Keratinocyte (primary cell): ENCODE measurements around the gene NCR1. TPM values are rescaled to one million over a fixed set of nuclear protein-coding genes. Genes with fewer than 3 reads are reported as not detected.
"Not testable (repeated sequence)": the region's sequence is repeated elsewhere in the genome, so short reads cannot be mapped to it uniquely, and the experiment has no call there.

Source experiments
- DNase-seq: peaks from one replicate; pipeline ENCODE4 v3.0.0-alpha.2; 2011; ENCODE audit warnings: low read depth, missing footprints, low spot score
- FAIRE-seq: peaks from 2 replicates; lab custom pipeline; 2011; peaks lifted over from hg19 to GRCh38; lab: Jason Lieb, UNC
- H2AFZ ChIP-seq: 2 replicates; pipeline ENCODE4 v1.6.0; 2012; ENCODE audit warnings: low read length, control low read depth, inconsistent platforms; ENCODE audit not compliant: control insufficient read depth
- H3K27ac ChIP-seq: 2 replicates; pipeline ENCODE4 v1.5.1; 2011; ENCODE audit warnings: low read length; ENCODE audit not compliant: control insufficient read depth, insufficient read depth
- H3K27me3 ChIP-seq: 3 replicates; pipeline ENCODE4 v1.6.0; 2011; ENCODE audit warnings: low read length; ENCODE audit not compliant: control insufficient read depth, insufficient read depth; ENCODE audit errors: extremely low read depth
- H3K36me3 ChIP-seq, 2 experiments: 2 replicates in 1 of 2; 3 replicates in 1 of 2; pipeline ENCODE4 v1.5.1; 2011; ENCODE audit warnings: low read length in 2 of 2, mild to moderate bottlenecking in 1 of 2; ENCODE audit not compliant: control insufficient read depth in 2 of 2, insufficient read depth in 2 of 2; ENCODE audit errors: extremely low read depth in 1 of 2
- H3K4me1 ChIP-seq: 3 replicates; pipeline ENCODE4 v1.5.1; 2011; ENCODE audit warnings: low read length; ENCODE audit not compliant: control insufficient read depth, insufficient read depth; ENCODE audit errors: extremely low read depth
- H3K4me2 ChIP-seq: 3 replicates; pipeline ENCODE4 v1.6.0; 2011; ENCODE audit warnings: low read depth, low read length; ENCODE audit not compliant: control insufficient read depth, insufficient read depth; ENCODE audit errors: extremely low read depth
- H3K4me3 ChIP-seq, 3 experiments: fragments of 200-600 bp in 1 of 3; sonication (generic) in 1 of 3; 2 replicates in 2 of 3; 3 replicates in 1 of 3; pipeline ENCODE4 v1.5.1; 2011 to 2016; ENCODE audit warnings: low read length in 3 of 3, mild to moderate bottlenecking in 3 of 3, control low read depth in 2 of 3, inconsistent platforms in 1 of 3, low read depth in 1 of 3, mixed read lengths in 1 of 3, mixed run types in 1 of 3, moderate library complexity in 1 of 3; ENCODE audit not compliant: control insufficient read depth in 2 of 3, insufficient read depth in 2 of 3; ENCODE audit errors: extremely low read depth in 1 of 3
- H3K79me2 ChIP-seq: 2 replicates; pipeline ENCODE4 v1.6.0; 2012; ENCODE audit warnings: low read length; ENCODE audit not compliant: control insufficient read depth, insufficient read depth
- H3K9ac ChIP-seq: 3 replicates; pipeline ENCODE4 v1.6.0; 2011; ENCODE audit warnings: low read length; ENCODE audit not compliant: control insufficient read depth, insufficient read depth; ENCODE audit errors: extremely low read depth
- H3K9me1 ChIP-seq: 3 replicates; pipeline ENCODE4 v1.6.0; 2011; ENCODE audit warnings: low read length; ENCODE audit not compliant: control insufficient read depth, insufficient read depth; ENCODE audit errors: extremely low read depth
- H3K9me3 ChIP-seq: 2 replicates; pipeline ENCODE4 v1.5.1; 2012; ENCODE audit warnings: low read depth, low read length; ENCODE audit not compliant: control insufficient read depth
- H4K20me1 ChIP-seq: 3 replicates; pipeline ENCODE4 v1.6.0; 2011; ENCODE audit warnings: low read length; ENCODE audit not compliant: control insufficient read depth, insufficient read depth; ENCODE audit errors: extremely low read depth
- EZH2 ChIP-seq: IDR thresholded peaks from one replicate; pipeline ENCODE4 v1.6.1; 2012; ENCODE audit warnings: inconsistent platforms, mild to moderate bottlenecking, low read length, moderate library complexity
- dilution Hi-C: fragments of 300-500 bp; cut with MboI; formaldehyde crosslinking; loops from one replicate; pipeline ENCODE4 v1.7.0; 2020; ENCODE audit warnings: low sequenced_read_pairs; ENCODE audit not compliant: extremely low pct_ligation_motif_present
- polyA plus RNA-seq, 5 experiments: library from polyadenylated mRNA; depleted of rRNA in 3 of 5; stranded (reverse) in 3 of 5; stranded (forward) in 1 of 5; unstranded in 1 of 5; fragments of >200 nt; gene quantifications; 1 replicate in 1 of 5; 2 replicates in 3 of 5; 3 replicates in 1 of 5; pipeline versions ENCODE4 v1.2.1 to v1.2.3, GENCODE V29; 2011 to 2012; ENCODE audit warnings: missing spikeins in 2 of 5, low read depth in 1 of 5, low replicate concordance in 1 of 5
- TF ChIP-seq, protein P1 (sequence below), 3 experiments: IDR thresholded peaks in 1 of 3; conservative IDR thresholded peaks in 1 of 3; optimal IDR thresholded peaks in 1 of 3; 2 replicates in 2 of 3; 3 replicates in 1 of 3; pipeline versions ENCODE3 to v1.5.1; 2011; ENCODE audit warnings: low read length in 3 of 3, mild to moderate bottlenecking in 3 of 3, moderate library complexity in 2 of 3, control low read depth in 1 of 3, inconsistent platforms in 1 of 3; ENCODE audit not compliant: insufficient read depth in 2 of 3; ENCODE audit errors: extremely low read depth in 1 of 3

NCR1 gene
- polyA plus RNA-seq, 1 donor (not counting 4 experiments of a cell fraction or from before 2014, with no cell fraction given) = not detected

DNA sequence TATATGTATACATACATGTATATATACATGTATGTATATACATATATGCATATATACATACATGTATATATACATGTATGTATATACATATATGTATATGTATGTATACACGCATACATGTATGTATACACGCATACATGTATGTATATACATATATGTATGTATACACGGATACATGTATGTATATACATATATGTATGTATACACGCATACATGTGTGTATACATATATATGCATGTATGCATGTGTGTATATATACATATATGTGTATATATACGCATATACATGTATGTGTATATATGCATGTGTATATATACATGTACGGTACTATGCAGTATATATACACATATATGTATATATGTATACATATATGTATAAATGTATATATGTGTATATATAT, 2.6 kb upstream of the NCR1 start:
- FAIRE-seq = no peak
- H3K27me3 ChIP-seq = no peaks in the 10 kb centered on the region
- no peaks in the 10 kb centered on the region for H3K4me1 ChIP-seq

DNA sequence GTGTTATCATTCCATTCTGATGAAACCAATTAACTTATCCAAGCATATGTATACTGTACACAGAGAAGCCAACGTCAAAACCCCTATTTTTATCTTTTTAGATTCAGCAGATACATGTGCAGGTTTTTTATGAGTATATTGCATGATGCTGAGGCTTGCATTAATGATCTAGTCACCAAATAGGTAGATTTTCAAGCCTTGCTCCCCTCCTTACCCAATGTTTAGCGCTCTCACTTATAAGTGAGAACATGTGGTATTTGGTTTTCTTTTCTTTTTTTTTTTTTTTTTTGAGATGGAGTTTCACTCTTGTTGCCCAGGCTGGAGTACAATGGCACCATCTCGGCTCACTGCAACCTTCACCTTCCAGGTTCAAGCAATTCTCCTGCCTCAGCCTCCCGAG, 1.7 kb upstream of the NCR1 start:
- H3K9ac ChIP-seq, H3K27me3 ChIP-seq, H3K27ac ChIP-seq, H4K20me1 ChIP-seq, FAIRE-seq, DNase-seq, H3K4me3 ChIP-seq, H3K4me2 ChIP-seq, H3K36me3 ChIP-seq, H3K79me2 ChIP-seq, H3K9me1 ChIP-seq, H3K9me3 ChIP-seq, H3K4me1 ChIP-seq, dilution Hi-C loops, H2AFZ ChIP-seq: not testable (repeated sequence)

More for the DNA sequence above, 2.6 kb upstream of the NCR1 start:
- no peak overlapping the region for H3K9ac ChIP-seq
- TF ChIP-seq, protein P1, sequence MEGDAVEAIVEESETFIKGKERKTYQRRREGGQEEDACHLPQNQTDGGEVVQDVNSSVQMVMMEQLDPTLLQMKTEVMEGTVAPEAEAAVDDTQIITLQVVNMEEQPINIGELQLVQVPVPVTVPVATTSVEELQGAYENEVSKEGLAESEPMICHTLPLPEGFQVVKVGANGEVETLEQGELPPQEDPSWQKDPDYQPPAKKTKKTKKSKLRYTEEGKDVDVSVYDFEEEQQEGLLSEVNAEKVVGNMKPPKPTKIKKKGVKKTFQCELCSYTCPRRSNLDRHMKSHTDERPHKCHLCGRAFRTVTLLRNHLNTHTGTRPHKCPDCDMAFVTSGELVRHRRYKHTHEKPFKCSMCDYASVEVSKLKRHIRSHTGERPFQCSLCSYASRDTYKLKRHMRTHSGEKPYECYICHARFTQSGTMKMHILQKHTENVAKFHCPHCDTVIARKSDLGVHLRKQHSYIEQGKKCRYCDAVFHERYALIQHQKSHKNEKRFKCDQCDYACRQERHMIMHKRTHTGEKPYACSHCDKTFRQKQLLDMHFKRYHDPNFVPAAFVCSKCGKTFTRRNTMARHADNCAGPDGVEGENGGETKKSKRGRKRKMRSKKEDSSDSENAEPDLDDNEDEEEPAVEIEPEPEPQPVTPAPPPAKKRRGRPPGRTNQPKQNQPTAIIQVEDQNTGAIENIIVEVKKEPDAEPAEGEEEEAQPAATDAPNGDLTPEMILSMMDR (optimal IDR thresholded peaks at IDR 0.05 in 1 of 3, IDR thresholded peaks at IDR 0.05 in 1 of 3, conservative IDR thresholded peaks at IDR 0.05 in 1 of 3; ENCODE audit: extremely low read depth in 1 of 3, insufficient read depth in 2 of 3, low read length in 3 of 3) = no peak
- TF ChIP-seq EZH2 = no peak
- H3K9me1 ChIP-seq = no peaks in the 10 kb centered on the region
- no peaks in the 10 kb centered on the region for H4K20me1 ChIP-seq
- no peak overlapping the region for H2AFZ ChIP-seq
- no peaks in the 10 kb centered on the region for H3K36me3 ChIP-seq
- H3K79me2 ChIP-seq = no peaks in the 10 kb centered on the region
- H3K27ac ChIP-seq = no peak overlapping the region
- dilution Hi-C loops = no loop called here
- H3K4me2 ChIP-seq = no peak overlapping the region
- DNase-seq = no peak
- H3K4me3 ChIP-seq = no peak overlapping the region
- H3K9me3 ChIP-seq = no peaks in the 10 kb centered on the region

DNA sequence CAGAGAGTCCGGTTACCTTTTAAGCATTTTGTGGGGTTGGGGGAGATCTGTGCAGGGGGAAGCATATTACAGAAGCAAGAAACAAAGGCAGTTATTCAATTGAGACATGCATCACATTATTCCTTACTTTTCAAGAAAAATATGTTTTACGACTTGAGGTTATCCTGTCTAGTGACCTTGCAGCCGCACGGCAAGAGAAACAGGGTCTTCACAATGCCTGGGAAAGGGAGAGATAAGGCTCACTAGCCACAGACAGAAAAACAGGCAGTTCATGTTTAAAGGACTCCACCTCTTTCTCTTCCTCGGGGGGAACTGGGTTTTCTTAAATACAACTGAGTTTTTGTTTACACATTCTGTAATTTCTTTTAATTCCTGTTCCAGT, 536 bp upstream of the NCR1 start:
- Histone ChIP-seq H3K27me3 (no peaks in the 10 kb centered on the region), H3K9ac (no peak overlapping the region), H2AFZ (no peak overlapping the region), H3K36me3 (no peaks in the 10 kb centered on the region), H3K9me1 (no peaks in the 10 kb centered on the region), H3K4me2 (no peak overlapping the region), H3K4me3 (no peak overlapping the region), H4K20me1 (no peaks in the 10 kb centered on the region), H3K79me2 (no peaks in the 10 kb centered on the region), H3K27ac (no peak overlapping the region), H3K9me3 (peaks cover 5% of the 10 kb centered on the region), H3K4me1 (no peaks in the 10 kb centered on the region)
- TF ChIP-seq, protein P1 (optimal IDR thresholded peaks at IDR 0.05 in 1 of 3, IDR thresholded peaks at IDR 0.05 in 1 of 3, conservative IDR thresholded peaks at IDR 0.05 in 1 of 3; ENCODE audit: extremely low read depth in 1 of 3, insufficient read depth in 2 of 3, low read length in 3 of 3) = no peak
- no peak for TF ChIP-seq EZH2
- dilution Hi-C loops = no loop called here
- FAIRE-seq (no peak), DNase-seq (no peak)
